GM23338 (cell line): ENCODE measurements around the gene ZNF585A.
"Not testable (repeated sequence)": the region's sequence is repeated elsewhere in the genome, so short reads cannot be mapped to it uniquely, and the experiment has no call there.

Source experiments
- CREB1 ChIP-seq: fragments of 250-450 bp; sonication (Bioruptor Pico); IDR thresholded peaks from 2 replicates; pipeline ENCODE4 v1.5.0; 2020; ENCODE audit warnings: low read depth, mild to moderate bottlenecking, moderate library complexity
- EZH2 ChIP-seq: fragments of 200-600 bp; sonication (generic); IDR thresholded peaks from one replicate; pipeline ENCODE4 v1.8.0; 2017; ENCODE audit warnings: antibody characterized with exemption, mild to moderate bottlenecking, low read depth; ENCODE audit not compliant: unreplicated experiment
- EZH2phosphoT487 ChIP-seq: fragments of 200-600 bp; sonication (generic); IDR thresholded peaks from one replicate; pipeline ENCODE4 v1.8.1; 2018; ENCODE audit warnings: antibody characterized with exemption; ENCODE audit not compliant: unreplicated experiment
- JUNB ChIP-seq: IDR thresholded peaks from one replicate; pipeline ENCODE4 v1.6.1; 2016; ENCODE audit warnings: antibody characterized with exemption; ENCODE audit not compliant: unreplicated experiment
- NANOG ChIP-seq: IDR thresholded peaks from 2 replicates; pipeline ENCODE4 v1.6.1; 2016; ENCODE audit warnings: antibody characterized with exemption, borderline replicate concordance
- POLR2AphosphoS5 ChIP-seq: IDR thresholded peaks from 2 replicates; pipeline ENCODE4 v1.6.1; 2016; ENCODE audit warnings: antibody characterized with exemption, low read depth
- STAT1 ChIP-seq: IDR thresholded peaks from one replicate; pipeline ENCODE4 v1.6.1; 2016; ENCODE audit warnings: antibody characterized with exemption; ENCODE audit not compliant: unreplicated experiment
- ZNF114 ChIP-seq: fragments of 250-450 bp; sonication (Bioruptor Pico); IDR thresholded peaks from 2 replicates; pipeline ENCODE4 v1.5.0; 2020; ENCODE audit warnings: mild to moderate bottlenecking, moderate library complexity
- ZNF331 ChIP-seq: fragments of 250-450 bp; sonication (Bioruptor Pico); IDR thresholded peaks from 2 replicates; pipeline ENCODE4 v1.5.0; 2020; ENCODE audit warnings: low read depth, mild to moderate bottlenecking, moderate library complexity
- TF ChIP-seq, protein P1 (sequence below), 2 experiments: fragments of 200-600 bp in 1 of 2; sonication (generic) in 1 of 2; conservative IDR thresholded peaks; 2 replicates each; pipeline versions ENCODE4 v1.5.1 to v1.6.1; 2016 to 2017; ENCODE audit warnings: antibody characterized with exemption in 2 of 2, low read depth in 2 of 2, mild to moderate bottlenecking in 2 of 2, moderate library complexity in 1 of 2
- TF ChIP-seq, protein P2 (sequence below): IDR thresholded peaks from one replicate; pipeline ENCODE4 v1.6.1; 2018; ENCODE audit warnings: antibody characterized with exemption; ENCODE audit not compliant: unreplicated experiment
- TF ChIP-seq, protein P3 (sequence below): IDR thresholded peaks from 2 replicates; pipeline ENCODE4 v1.6.1; 2016; ENCODE audit warnings: antibody characterized with exemption
- TF ChIP-seq, protein P4 (sequence below): fragments of 250-450 bp; sonication (Bioruptor Pico); IDR thresholded peaks from 2 replicates; pipeline ENCODE4 v1.5.0; 2020; ENCODE audit warnings: mild to moderate bottlenecking, moderate library complexity

DNA sequence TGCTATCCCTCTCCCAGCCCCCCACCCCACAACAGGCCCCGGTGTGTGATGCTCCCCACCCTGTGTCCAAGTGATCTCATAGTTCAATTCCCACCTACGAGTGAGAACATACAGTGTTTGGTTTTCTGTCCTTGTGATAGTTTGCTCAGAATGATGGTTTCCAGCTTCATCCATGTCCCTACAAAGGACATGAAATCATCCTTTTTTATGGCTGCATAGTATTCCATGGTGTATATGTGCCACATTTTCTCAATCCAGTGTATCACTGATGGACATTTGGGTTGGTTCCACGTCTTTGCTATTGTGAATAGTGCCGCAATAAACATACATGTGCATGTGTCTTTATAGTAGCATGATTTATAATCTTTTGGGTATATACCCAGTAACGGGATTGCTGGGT, 24.6 kb upstream of the ZNF585A start:
- TF ChIP-seq, protein P1, sequence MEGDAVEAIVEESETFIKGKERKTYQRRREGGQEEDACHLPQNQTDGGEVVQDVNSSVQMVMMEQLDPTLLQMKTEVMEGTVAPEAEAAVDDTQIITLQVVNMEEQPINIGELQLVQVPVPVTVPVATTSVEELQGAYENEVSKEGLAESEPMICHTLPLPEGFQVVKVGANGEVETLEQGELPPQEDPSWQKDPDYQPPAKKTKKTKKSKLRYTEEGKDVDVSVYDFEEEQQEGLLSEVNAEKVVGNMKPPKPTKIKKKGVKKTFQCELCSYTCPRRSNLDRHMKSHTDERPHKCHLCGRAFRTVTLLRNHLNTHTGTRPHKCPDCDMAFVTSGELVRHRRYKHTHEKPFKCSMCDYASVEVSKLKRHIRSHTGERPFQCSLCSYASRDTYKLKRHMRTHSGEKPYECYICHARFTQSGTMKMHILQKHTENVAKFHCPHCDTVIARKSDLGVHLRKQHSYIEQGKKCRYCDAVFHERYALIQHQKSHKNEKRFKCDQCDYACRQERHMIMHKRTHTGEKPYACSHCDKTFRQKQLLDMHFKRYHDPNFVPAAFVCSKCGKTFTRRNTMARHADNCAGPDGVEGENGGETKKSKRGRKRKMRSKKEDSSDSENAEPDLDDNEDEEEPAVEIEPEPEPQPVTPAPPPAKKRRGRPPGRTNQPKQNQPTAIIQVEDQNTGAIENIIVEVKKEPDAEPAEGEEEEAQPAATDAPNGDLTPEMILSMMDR (conservative IDR thresholded peaks at IDR 0.05; ENCODE audit: low read depth in 2 of 2) = not testable (repeated sequence)
- not testable (repeated sequence) for TF ChIP-seq POLR2AphosphoS5; EZH2; EZH2phosphoT487; JUNB; STAT1; ZNF114; ZNF331; CREB1 (CRISPR knock-in tag); NANOG
- TF ChIP-seq, protein P2, sequence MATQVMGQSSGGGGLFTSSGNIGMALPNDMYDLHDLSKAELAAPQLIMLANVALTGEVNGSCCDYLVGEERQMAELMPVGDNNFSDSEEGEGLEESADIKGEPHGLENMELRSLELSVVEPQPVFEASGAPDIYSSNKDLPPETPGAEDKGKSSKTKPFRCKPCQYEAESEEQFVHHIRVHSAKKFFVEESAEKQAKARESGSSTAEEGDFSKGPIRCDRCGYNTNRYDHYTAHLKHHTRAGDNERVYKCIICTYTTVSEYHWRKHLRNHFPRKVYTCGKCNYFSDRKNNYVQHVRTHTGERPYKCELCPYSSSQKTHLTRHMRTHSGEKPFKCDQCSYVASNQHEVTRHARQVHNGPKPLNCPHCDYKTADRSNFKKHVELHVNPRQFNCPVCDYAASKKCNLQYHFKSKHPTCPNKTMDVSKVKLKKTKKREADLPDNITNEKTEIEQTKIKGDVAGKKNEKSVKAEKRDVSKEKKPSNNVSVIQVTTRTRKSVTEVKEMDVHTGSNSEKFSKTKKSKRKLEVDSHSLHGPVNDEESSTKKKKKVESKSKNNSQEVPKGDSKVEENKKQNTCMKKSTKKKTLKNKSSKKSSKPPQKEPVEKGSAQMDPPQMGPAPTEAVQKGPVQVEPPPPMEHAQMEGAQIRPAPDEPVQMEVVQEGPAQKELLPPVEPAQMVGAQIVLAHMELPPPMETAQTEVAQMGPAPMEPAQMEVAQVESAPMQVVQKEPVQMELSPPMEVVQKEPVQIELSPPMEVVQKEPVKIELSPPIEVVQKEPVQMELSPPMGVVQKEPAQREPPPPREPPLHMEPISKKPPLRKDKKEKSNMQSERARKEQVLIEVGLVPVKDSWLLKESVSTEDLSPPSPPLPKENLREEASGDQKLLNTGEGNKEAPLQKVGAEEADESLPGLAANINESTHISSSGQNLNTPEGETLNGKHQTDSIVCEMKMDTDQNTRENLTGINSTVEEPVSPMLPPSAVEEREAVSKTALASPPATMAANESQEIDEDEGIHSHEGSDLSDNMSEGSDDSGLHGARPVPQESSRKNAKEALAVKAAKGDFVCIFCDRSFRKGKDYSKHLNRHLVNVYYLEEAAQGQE = not testable (repeated sequence)
- TF ChIP-seq, protein P3, sequence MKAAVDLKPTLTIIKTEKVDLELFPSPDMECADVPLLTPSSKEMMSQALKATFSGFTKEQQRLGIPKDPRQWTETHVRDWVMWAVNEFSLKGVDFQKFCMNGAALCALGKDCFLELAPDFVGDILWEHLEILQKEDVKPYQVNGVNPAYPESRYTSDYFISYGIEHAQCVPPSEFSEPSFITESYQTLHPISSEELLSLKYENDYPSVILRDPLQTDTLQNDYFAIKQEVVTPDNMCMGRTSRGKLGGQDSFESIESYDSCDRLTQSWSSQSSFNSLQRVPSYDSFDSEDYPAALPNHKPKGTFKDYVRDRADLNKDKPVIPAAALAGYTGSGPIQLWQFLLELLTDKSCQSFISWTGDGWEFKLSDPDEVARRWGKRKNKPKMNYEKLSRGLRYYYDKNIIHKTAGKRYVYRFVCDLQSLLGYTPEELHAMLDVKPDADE = not testable (repeated sequence)
- TF ChIP-seq, protein P4, sequence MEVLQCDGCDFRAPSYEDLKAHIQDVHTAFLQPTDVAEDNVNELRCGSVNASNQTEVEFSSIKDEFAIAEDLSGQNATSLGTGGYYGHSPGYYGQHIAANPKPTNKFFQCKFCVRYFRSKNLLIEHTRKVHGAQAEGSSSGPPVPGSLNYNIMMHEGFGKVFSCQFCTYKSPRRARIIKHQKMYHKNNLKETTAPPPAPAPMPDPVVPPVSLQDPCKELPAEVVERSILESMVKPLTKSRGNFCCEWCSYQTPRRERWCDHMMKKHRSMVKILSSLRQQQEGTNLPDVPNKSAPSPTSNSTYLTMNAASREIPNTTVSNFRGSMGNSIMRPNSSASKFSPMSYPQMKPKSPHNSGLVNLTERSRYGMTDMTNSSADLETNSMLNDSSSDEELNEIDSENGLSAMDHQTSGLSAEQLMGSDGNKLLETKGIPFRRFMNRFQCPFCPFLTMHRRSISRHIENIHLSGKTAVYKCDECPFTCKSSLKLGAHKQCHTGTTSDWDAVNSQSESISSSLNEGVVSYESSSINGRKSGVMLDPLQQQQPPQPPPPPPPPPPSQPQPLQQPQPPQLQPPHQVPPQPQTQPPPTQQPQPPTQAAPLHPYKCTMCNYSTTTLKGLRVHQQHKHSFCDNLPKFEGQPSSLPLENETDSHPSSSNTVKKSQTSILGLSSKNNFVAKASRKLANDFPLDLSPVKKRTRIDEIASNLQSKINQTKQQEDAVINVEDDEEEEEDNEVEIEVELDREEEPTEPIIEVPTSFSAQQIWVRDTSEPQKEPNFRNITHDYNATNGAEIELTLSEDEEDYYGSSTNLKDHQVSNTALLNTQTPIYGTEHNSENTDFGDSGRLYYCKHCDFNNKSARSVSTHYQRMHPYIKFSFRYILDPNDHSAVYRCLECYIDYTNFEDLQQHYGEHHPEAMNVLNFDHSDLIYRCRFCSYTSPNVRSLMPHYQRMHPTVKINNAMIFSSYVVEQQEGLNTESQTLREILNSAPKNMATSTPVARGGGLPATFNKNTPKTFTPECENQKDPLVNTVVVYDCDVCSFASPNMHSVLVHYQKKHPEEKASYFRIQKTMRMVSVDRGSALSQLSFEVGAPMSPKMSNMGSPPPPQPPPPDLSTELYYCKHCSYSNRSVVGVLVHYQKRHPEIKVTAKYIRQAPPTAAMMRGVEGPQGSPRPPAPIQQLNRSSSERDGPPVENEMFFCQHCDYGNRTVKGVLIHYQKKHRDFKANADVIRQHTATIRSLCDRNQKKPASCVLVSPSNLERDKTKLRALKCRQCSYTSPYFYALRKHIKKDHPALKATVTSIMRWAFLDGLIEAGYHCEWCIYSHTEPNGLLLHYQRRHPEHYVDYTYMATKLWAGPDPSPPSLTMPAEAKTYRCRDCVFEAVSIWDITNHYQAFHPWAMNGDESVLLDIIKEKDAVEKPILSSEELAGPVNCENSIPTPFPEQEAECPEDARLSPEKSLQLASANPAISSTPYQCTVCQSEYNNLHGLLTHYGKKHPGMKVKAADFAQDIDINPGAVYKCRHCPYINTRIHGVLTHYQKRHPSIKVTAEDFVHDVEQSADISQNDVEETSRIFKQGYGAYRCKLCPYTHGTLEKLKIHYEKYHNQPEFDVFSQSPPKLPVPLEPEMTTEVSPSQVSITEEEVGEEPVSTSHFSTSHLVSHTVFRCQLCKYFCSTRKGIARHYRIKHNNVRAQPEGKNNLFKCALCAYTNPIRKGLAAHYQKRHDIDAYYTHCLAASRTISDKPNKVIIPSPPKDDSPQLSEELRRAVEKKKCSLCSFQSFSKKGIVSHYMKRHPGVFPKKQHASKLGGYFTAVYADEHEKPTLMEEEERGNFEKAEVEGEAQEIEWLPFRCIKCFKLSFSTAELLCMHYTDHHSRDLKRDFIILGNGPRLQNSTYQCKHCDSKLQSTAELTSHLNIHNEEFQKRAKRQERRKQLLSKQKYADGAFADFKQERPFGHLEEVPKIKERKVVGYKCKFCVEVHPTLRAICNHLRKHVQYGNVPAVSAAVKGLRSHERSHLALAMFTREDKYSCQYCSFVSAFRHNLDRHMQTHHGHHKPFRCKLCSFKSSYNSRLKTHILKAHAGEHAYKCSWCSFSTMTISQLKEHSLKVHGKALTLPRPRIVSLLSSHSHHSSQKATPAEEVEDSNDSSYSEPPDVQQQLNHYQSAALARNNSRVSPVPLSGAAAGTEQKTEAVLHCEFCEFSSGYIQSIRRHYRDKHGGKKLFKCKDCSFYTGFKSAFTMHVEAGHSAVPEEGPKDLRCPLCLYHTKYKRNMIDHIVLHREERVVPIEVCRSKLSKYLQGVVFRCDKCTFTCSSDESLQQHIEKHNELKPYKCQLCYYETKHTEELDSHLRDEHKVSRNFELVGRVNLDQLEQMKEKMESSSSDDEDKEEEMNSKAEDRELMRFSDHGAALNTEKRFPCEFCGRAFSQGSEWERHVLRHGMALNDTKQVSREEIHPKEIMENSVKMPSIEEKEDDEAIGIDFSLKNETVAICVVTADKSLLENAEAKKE = not testable (repeated sequence)
